Hematopoietic multipotent progenitor cell treated with erythropoietin and hydrocortisone succinate and interleukin-3 and kit ligand, for 8 days (in vitro differentiated cells): ENCODE measurements around the gene SPRING1.
"Not testable (repeated sequence)": the region's sequence is repeated elsewhere in the genome, so short reads cannot be mapped to it uniquely, and the experiment has no call there.

Experiments used
- DNase-seq: peaks from one replicate; pipeline ENCODE4 v3.0.0-alpha.2; 2015

SPRING1 gene

GRCh38 chr12:116737774-116738657, at the start of gene SPRING1, which contains the start of gene RNFT2:
SPRING1 (minus strand) TSS chr12:116738069; CDS start chr12:116737900, 169 bp downstream.
RNFT2 (plus strand) TSS chr12:116738315; CDS start chr12:116740498, 2,183 bp downstream.
- DNase-seq = peak; percentile 99

GRCh38 chr12:116784238-116784612, 46.4 kb upstream of the SPRING1 start:
- peak; percentile 7 for DNase-seq

GRCh38 chr12:116783525-116784237, 45.8 kb upstream of the SPRING1 start:
- no peak for DNase-seq

GRCh38 chr12:116780942-116781341, 43.1 kb upstream of the SPRING1 start:
- DNase-seq = no peak

GRCh38 chr12:116779597-116779996, 41.7 kb upstream of the SPRING1 start:
- no peak for DNase-seq

- DNase-seq = no peak
These were observed 39.4 kb upstream of the SPRING1 start for GRCh38 chr12:116777245-116777644.

GRCh38 chr12:116774020-116774419, 36.2 kb upstream of the SPRING1 start:
- no peak for DNase-seq

GRCh38 chr12:116773276-116773731, 35.4 kb upstream of the SPRING1 start:
- DNase-seq = no peak

GRCh38 chr12:116771651-116772050, 33.8 kb upstream of the SPRING1 start:
- no peak for DNase-seq

- DNase-seq = no peak
These were observed 28.9 kb upstream of the SPRING1 start for GRCh38 chr12:116766746-116767145.

GRCh38 chr12:116766285-116766684, 28.4 kb upstream of the SPRING1 start:
- DNase-seq = no peak

- DNase-seq = no peak
These were observed 27.4 kb upstream of the SPRING1 start for GRCh38 chr12:116765271-116765670.

- no peak for DNase-seq
These were observed 23.6 kb upstream of the SPRING1 start for GRCh38 chr12:116761499-116761898.

GRCh38 chr12:116760622-116761020, 22.8 kb upstream of the SPRING1 start:
- DNase-seq = no peak

GRCh38 chr12:116759783-116760621, 22.1 kb upstream of the SPRING1 start:
- peak; percentile 40 for DNase-seq

GRCh38 chr12:116754783-116755182, 16.9 kb upstream of the SPRING1 start:
- DNase-seq = not testable (repeated sequence)

GRCh38 chr12:116754097-116754496, 16.2 kb upstream of the SPRING1 start:
- DNase-seq = not testable (repeated sequence)

GRCh38 chr12:116750298-116750697, 12.4 kb upstream of the SPRING1 start:
- DNase-seq = no peak

- no peak for DNase-seq
These were observed 12.0 kb upstream of the SPRING1 start for GRCh38 chr12:116749884-116750283.

GRCh38 chr12:116745554-116745953, 7.7 kb upstream of the SPRING1 start:
- DNase-seq = no peak

GRCh38 chr12:116744766-116745165, 6.9 kb upstream of the SPRING1 start:
- no peak for DNase-seq

- DNase-seq = not testable (repeated sequence)
These were observed 4.9 kb upstream of the SPRING1 start for GRCh38 chr12:116742787-116743186.

GRCh38 chr12:116739381-116739887, 1.6 kb upstream of the SPRING1 start:
- DNase-seq = no peak
